ENCODE results near the gene RPP30.
A peak's percentile ranks its signal among the peaks of the same experiment; 100 is the strongest.
"Not testable (repeated sequence)": the region's sequence is repeated elsewhere in the genome, so short reads cannot be mapped to it uniquely, and the experiment has no call there.

The RPP30 gene

DNA sequence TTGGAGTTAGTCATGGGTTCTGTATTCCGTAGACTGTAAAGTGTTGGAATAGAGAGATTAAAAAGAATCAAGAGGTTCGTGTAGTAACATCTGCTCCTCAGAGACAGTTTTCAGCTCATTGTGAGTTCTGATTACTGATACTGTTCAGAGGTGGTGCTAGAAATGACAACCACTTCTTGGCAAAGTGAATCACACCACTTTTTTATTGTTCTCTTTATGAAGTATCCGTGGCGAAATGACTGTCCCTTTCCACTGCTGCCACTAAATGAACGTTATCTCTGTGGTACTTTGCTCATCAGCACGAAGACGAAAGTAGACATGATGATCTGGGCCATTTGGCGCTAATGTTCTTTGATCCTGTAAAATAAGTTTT lies 860 bp downstream of the RPP30 start:
- DNase-seq (ENCODE audit: low spot score): peak; percentile 11

DNA sequence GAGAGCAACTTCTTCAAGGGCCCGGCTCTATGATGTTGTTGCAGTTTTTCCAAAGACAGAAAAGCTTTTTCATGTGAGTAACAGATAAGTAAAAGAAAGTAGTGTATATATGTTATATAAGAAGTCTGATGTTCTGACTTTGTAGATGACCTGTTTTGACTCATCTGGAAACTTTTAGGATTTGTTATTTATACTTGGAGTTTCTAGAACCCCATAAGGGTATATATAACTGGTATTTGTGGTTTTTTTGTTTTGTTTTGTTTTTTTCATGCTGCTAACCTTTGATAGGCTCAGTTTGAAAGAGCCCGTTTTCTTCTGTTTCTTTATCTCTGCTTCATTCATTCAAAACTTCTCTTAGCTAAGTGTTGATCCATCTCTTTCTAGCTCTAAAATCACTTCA lies 7.3 kb downstream of the RPP30 start:
- no peak for DNase-seq (ENCODE audit: low spot score)

GRCh38 chr10:90880059-90880719 lies 8.4 kb downstream of the RPP30 start:
- peak; percentile 63 for DNase-seq (ENCODE audit: low spot score)

- DNase-seq (ENCODE audit: low spot score): no peak
Measured at GRCh38 chr10:90884431-90884830, 12.7 kb downstream of the RPP30 start.

DNA sequence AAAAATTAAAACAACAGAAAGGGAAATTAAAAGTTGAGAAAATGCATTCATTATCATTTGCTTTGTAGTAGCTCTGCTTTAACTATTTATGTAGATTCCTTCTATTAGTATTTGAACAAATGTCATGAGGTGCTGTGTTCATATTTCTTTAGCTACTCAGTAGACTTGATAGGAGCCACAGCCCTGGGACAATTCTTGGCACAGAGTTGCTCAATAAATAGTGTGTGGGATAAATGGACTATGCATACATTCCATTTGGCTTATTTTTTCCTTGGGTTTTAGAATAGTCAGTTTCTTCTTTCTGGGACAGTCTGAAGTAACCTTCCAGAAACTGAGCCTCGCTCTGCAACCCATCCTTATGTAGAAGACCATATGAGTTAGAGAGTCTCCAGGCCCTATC lies 13.4 kb downstream of the RPP30 start:
- DNase-seq (ENCODE audit: low spot score): no peak

DNA sequence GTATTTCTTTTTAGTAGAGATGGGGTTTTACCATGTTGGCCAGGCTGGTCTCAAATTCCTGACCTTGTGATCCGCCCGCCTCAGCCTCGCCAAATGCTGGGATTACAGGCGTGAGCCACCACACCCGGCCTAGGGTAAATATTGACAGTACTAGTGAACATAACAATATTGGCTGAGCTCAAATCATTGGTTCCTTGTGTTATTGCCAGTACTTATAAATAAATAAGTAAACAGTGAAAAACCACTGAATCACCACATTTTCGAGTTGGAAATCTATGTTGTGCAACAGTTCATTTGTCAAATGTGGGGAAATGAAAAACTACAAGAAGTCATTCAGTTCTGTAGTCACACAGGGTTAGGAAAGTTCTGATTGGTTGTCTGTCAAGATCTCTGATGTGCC lies 15.8 kb downstream of the RPP30 start:
- no peak for DNase-seq (ENCODE audit: low spot score)

DNA sequence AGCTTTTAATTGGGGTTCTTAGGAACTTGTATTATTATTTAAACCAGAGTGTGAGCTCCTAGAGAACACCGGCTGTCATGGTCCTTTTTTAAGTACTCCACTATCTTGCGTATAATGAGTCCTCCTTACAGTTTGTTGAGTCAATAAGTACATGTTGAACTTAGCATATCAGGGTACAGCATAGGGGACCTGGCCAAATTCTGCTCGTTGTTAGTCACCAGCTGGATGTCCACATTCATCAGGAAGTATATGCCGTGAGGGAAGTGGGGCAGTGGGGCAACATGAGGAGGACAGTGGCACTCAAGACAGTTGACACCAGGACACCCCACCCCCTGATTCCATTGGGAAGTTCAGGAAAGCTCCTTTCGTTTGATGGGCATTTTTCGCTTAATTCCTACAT lies 16.6 kb downstream of the RPP30 start:
- no peak for DNase-seq (ENCODE audit: low spot score)

- DNase-seq (ENCODE audit: low spot score): no peak
Measured at GRCh38 chr10:90889636-90890035, 17.9 kb downstream of the RPP30 start.

GRCh38 chr10:90890347-90890746 lies 18.6 kb downstream of the RPP30 start:
- no peak for DNase-seq (ENCODE audit: low spot score)

DNA sequence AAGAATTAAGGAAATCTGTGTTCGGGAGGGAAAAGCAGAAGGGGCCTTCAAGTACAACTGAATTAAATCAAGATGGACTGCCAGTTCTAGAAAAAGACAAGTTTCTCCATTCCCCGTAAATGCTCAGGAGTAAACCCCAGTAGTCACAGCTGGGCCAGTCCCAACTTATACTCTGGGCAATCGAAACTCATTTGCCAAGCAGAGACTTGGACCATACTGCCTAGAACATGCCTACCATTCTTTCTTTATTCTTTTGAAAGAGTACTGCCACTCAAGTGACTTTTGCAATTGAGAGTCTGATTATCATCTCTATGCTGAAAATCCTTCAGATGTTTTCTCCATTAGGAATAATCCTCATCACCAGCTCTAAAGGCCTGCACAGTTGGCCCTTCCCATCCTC lies 21.4 kb downstream of the RPP30 start:
- DNase-seq (ENCODE audit: low spot score): no peak

DNA sequence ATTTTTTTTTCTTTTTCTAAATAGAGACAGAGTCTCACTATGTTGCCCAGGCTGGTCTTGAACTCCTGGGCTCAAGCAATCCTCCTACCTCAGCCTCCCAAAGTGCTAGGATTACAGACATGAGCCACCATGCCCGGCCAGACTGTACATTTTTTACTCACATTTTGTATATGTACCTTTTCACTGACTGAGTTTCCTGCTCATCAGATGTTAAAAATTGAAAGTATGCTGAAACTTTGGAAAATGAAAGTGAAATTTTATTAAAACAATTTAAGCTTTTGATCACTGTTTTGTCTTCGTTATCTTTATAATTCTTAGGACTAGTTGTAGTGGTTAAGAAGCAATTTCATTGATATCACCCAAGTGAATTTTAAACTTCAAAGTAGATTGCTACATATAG lies 25.1 kb downstream of the RPP30 start:
- DNase-seq (ENCODE audit: low spot score): not testable (repeated sequence)

DNA sequence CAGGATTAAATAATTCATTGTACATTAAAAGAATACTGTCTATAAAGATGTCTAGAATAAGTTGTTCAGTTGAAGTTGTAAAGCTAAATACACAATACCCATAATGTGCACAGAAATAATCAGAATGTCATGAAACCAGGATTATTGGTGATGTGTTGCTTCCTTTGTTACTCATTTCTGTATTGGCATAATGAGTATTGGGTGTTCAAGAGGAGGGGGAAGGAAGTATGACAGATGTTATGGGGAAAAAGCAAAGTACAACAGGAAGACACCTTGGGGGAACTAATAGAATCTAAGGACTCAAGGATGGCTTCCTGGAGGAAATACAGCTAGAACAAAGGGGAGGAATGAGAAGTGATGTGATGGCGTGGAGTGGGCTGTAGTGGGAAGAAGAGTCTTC lies 34.2 kb downstream of the RPP30 start:
- no peak for DNase-seq (ENCODE audit: low spot score)

GRCh38 chr10:90906596-90906995 lies 34.8 kb downstream of the RPP30 start:
- no peak for DNase-seq (ENCODE audit: low spot score)

DNA sequence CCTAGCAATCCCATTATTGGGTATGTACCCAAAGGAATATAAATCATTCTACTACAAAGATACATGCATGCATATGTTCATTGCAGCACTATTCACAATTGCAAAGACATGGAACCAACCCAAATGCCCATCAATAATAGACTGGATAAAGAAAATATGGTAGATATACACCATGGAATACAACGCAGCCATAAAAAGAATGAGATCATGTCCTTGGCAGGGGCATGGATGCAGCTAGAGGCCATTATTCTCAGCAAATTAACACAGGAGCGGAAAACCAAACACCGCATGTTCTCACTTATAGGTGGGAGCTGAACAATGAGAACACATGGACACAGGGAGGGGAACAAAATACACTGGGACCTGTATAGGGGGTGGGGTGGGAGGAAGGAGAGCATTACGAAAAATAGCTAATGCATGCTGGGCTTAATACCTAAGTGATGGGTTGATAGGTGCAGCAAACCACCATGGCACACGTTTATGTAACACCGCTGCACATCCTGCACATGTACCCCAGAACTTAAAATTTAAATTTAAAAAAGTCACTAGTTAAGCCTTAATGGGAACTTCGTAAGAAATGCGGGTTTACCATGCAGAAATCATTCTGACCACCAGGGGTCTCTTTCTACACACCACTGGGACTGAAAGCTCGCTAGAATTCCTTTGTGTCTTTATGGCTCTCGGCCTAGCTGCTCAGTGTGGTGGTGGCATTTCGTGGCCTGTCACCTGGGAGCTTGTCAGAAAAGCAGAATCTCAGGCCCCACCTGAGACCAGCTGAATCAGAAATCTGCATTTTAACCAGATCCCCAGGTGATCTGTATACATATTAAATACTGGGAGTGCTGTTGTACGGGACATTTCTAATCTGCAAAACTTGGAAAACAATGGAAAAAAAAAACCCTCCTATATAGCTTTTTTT lies 39.6 kb downstream of the RPP30 start:
- DNase-seq (ENCODE audit: low spot score): peak; percentile 59

GRCh38 chr10:90912174-90912573 lies 40.4 kb downstream of the RPP30 start:
- DNase-seq (ENCODE audit: low spot score): no peak

- DNase-seq (ENCODE audit: low spot score): no peak
Measured at GRCh38 chr10:90912854-90913479, 41.2 kb downstream of the RPP30 start.

GRCh38 chr10:90913774-90914420 lies 42.1 kb downstream of the RPP30 start:
- DNase-seq (ENCODE audit: low spot score): no peak

GRCh38 chr10:90914992-90915765 lies 43.4 kb downstream of the RPP30 start:
- no peak for DNase-seq (ENCODE audit: low spot score)

DNA sequence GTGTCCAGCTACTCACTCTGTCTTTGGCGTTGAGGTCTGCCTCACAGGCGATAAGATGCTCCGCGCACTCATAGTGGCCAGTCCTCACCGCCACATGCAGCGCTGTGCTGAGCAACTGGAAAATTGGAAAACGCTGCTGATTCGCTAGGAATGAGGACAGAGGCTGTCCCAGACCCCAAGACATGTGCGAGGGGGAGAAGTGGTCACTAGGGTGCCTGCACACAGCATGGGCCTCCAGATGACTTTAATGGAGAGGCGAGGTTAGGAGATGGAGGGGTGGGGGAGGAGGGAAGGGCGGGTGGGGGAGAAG lies 43.9 kb downstream of the RPP30 start:
- no peak for DNase-seq (ENCODE audit: low spot score)

DNA sequence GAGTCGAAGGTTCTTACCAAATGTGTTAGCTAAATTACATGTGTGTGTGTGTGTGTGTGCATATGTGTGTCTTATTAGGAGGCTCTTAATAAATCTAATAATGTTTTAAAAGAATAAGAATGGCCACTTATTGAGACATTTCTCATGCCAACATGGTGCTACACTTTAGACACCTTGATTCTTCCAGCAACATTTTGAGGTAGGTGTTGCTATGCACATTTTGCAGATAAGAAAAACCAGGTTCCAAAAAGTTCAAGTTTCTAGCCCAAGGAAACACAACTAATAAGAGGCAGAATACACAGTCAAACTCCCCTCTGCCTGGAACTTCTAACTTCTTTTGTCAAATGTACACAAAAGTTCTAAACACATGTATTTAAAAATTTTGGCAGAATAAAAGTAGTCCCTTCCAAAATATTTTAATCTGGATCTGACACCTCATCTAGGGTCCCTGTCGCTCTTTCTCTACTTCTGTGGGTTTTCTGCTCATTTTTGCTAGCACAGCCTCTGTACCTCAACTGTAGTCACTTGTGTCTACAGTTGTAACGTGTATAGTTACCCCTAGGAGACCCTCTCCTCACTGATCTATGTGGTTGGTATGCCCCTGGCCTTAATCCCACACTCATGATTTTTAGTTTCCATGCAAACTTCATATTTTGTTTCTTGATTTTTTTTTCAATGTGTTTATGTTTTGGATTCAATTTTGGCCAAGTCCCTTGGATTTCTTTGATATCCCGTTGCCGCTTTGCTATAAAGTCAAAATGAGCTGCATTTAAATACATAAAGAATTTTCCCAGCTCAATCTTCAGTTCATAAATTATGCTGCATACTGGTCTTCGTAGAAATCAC lies 44.8 kb downstream of the RPP30 start:
- DNase-seq (ENCODE audit: low spot score): no peak
